HepG2 (cell line): Measurements from ENCODE around the gene COQ8A. TPM values are rescaled to one million over a fixed set of nuclear protein-coding genes. Genes with fewer than 3 reads are reported as not detected.

Experiments
- ATAC-seq: fragments of 200-7000 bp; cut with Tn5 transposase; 3 replicates; pipeline ENCODE4 v1.9.1; 2020; ENCODE audit warnings: mild to moderate bottlenecking, moderate library complexity
- BruUV-seq: library from RNA; stranded (reverse); fragments of 400-500 nt; replicated peaks from 2 replicates; lab custom pipeline; 2021; lab: Mats Ljungman, UMichigan
- CTCF ChIA-PET: fragments of 300-600 bp; formaldehyde crosslinking; extraction: SDS; loops from one replicate; lab custom pipeline; 2021; ENCODE audit warnings: low total read pairs, inconsistent platforms, low intra/inter-chr PET ratio; lab: Yijun Ruan, JAX
- POLR2A ChIA-PET: fragments of 350-600 bp; sonication (Branson Sonifier 250); formaldehyde crosslinking; loops from one replicate; lab custom pipeline; 2020; ENCODE audit warnings: antibody characterized with exemption, inconsistent platforms; lab: Yijun Ruan, JAX
- DNase-seq: peaks from one replicate; pipeline ENCODE4 v3.0.0-alpha.2; 2015; ENCODE audit warnings: low spot score
- FAIRE-seq: peaks from 3 replicates; lab custom pipeline; 2011; peaks lifted over from hg19 to GRCh38; lab: Jason Lieb, UNC
- H2AFZ ChIP-seq: one replicate; pipeline ENCODE4 v1.6.1; 2011; ENCODE audit warnings: low read length, inconsistent platforms
- H3K27ac ChIP-seq: fragments of 300-600 bp; 3 replicates; pipeline ENCODE4 v1.8.0; 2011; ENCODE audit warnings: mixed run types, mild to moderate bottlenecking, mixed read lengths, low read length, inconsistent platforms; ENCODE audit not compliant: insufficient read depth; ENCODE audit errors: extremely low read length
- H3K27me3 ChIP-seq, 2 experiments: fragments of 200-600 bp in 1 of 2; 2 replicates in 1 of 2; 3 replicates in 1 of 2; pipeline versions ENCODE4 v1.6.0 to v1.8.0; 2011; ENCODE audit warnings: low read length in 2 of 2, mild to moderate bottlenecking in 2 of 2, moderate library complexity in 2 of 2, inconsistent platforms in 1 of 2; ENCODE audit not compliant: insufficient read depth in 2 of 2, control insufficient read depth in 1 of 2
- H3K36me3 ChIP-seq, 2 experiments: fragments of 200-600 bp in 1 of 2; replicated peaks in 1 of 2; 2 replicates in 1 of 2; 3 replicates in 1 of 2; pipeline versions ENCODE4 v1.5.1 to v1.8.0; 2011; ENCODE audit warnings: low read length in 2 of 2, inconsistent platforms in 1 of 2; ENCODE audit not compliant: insufficient read depth in 2 of 2, control insufficient read depth in 1 of 2
- H3K4me1 ChIP-seq: 2 replicates; pipeline ENCODE4 v1.5.1; 2012; ENCODE audit warnings: low read length, inconsistent platforms; ENCODE audit not compliant: insufficient read depth
- H3K4me2 ChIP-seq: 2 replicates; pipeline ENCODE4 v1.6.0; 2011; ENCODE audit warnings: low read depth, low read length, inconsistent platforms
- H3K4me3 ChIP-seq, 3 experiments: fragments of 200-600 bp in 1 of 3; sonication (generic), shearing (Covaris generic) in 1 of 3; replicated peaks in 1 of 3; 2 replicates each; pipeline ENCODE4 v1.5.1; 2011 to 2016; ENCODE audit warnings: low read length in 3 of 3, inconsistent platforms in 2 of 3, low read depth in 2 of 3, mild to moderate bottlenecking in 2 of 3, control low read depth in 1 of 3, mixed read lengths in 1 of 3; ENCODE audit not compliant: insufficient read depth in 1 of 3
- H3K79me2 ChIP-seq: one replicate; pipeline ENCODE4 v1.6.1; 2011; ENCODE audit warnings: low read length, inconsistent platforms; ENCODE audit not compliant: insufficient read depth
- H3K9ac ChIP-seq: 2 replicates; pipeline ENCODE4 v1.6.0; 2011; ENCODE audit warnings: mild to moderate bottlenecking, low read depth, low read length, inconsistent platforms; ENCODE audit not compliant: insufficient read depth
- H3K9me3 ChIP-seq: 2 replicates; pipeline ENCODE4 v1.5.1; 2012; ENCODE audit warnings: mild to moderate bottlenecking, low read length
- H4K20me1 ChIP-seq: 2 replicates; pipeline ENCODE4 v1.6.0; 2011; ENCODE audit warnings: inconsistent platforms, mild to moderate bottlenecking, low read length, moderate library complexity; ENCODE audit not compliant: insufficient read depth
- ARHGAP35 ChIP-seq: sonication (generic); formaldehyde crosslinking; IDR thresholded peaks from 2 replicates; pipeline ENCODE4 v1.9.0; 2022; ENCODE audit warnings: mild to moderate bottlenecking, inconsistent platforms, moderate library complexity, missing genetic modification reagents, borderline replicate concordance
- FIP1L1 ChIP-seq: fragments of 200-400 bp; formaldehyde crosslinking; IDR thresholded peaks from 2 replicates; pipeline ENCODE4 v1.6.1; 2018; ENCODE audit warnings: low read depth, mild to moderate bottlenecking, low read length, moderate library complexity, borderline replicate concordance; ENCODE audit not compliant: insufficient read depth
- MEIS1 ChIP-seq: sonication (generic); formaldehyde crosslinking; IDR thresholded peaks from 2 replicates; pipeline ENCODE4 v1.9.0; 2021; ENCODE audit warnings: mild to moderate bottlenecking, missing genetic modification reagents, moderate library complexity, borderline replicate concordance
- MIER2 ChIP-seq: IDR thresholded peaks from 2 replicates; pipeline ENCODE4 v1.6.1; 2016; ENCODE audit warnings: missing biosample characterization, missing genetic modification reagents
- POLR2AphosphoS2 ChIP-seq: IDR thresholded peaks from 2 replicates; pipeline ENCODE4 v1.6.1; 2011; ENCODE audit warnings: low read depth, low read length, improper control_type of control experiment
- POLR2AphosphoS5 ChIP-seq: IDR thresholded peaks from 2 replicates; pipeline ENCODE4 v1.6.1; 2012; ENCODE audit warnings: low read depth, low read length
- TCF12 ChIP-seq, 2 experiments: fragments of 450-650 bp in 1 of 2; sonication (generic) in 1 of 2; formaldehyde crosslinking in 1 of 2; IDR thresholded peaks; 2 replicates each; pipeline versions ENCODE4 v1.6.1 to v1.8.0; 2017 to 2022; ENCODE audit warnings: antibody characterized with exemption in 1 of 2, mild to moderate bottlenecking in 1 of 2, missing genetic modification reagents in 1 of 2, moderate library complexity in 1 of 2
- TCF7L2 ChIP-seq: IDR thresholded peaks from 2 replicates; pipeline ENCODE4 v1.6.1; 2011; ENCODE audit warnings: mild to moderate bottlenecking, low read depth, low read length, moderate library complexity
- ZNF275 ChIP-seq: sonication (generic); formaldehyde crosslinking; IDR thresholded peaks from 2 replicates; pipeline ENCODE4 v1.8.0; 2022; ENCODE audit warnings: missing genetic modification reagents, mild to moderate bottlenecking, inconsistent platforms, borderline replicate concordance
- ZNF510 ChIP-seq: sonication (generic); formaldehyde crosslinking; IDR thresholded peaks from 2 replicates; pipeline ENCODE4 v1.4.0; 2020; ENCODE audit warnings: low read depth, mild to moderate bottlenecking, missing genetic modification reagents
- ZSCAN22 ChIP-seq: sonication (generic); formaldehyde crosslinking; IDR thresholded peaks from 2 replicates; pipeline ENCODE4 v1.4.0; 2020; ENCODE audit warnings: mild to moderate bottlenecking, missing genetic modification reagents
- WGBS: methylation state at CpG from one replicate; pipeline ENCODE4 v1.1.6; 2017; ENCODE audit warnings: low lambda C conversion rate; 5-methylcytosine and 5-hydroxymethylcytosine counted together
- in situ Hi-C: cut with HindIII; loops from 2 replicates; pipeline ENCODE4 v1.10.0; 2017; ENCODE audit warnings: low pct_unique_long_range_greater_than_20kb; ENCODE audit not compliant: extremely low pct_ligation_motif_present
- intact Hi-C: fragments of 100-400 bp; cut with micrococcal nuclease; formaldehyde crosslinking; loops from one replicate; pipeline ENCODE4 v1.10.0; 2022; ENCODE audit not compliant: unreplicated experiment
- polyA plus RNA-seq, 8 experiments: library from polyadenylated mRNA; depleted of rRNA in 3 of 8; stranded (reverse) in 7 of 8; unstranded in 1 of 8; fragments of >200 nt; fragmentation: Illumina TruSeq in 4 of 8; extraction: Trizol in 4 of 8; gene quantifications; 2 replicates each; pipeline versions ENCODE4 v1.2.1 to v1.2.3, GENCODE V29; 2011 to 2016; ENCODE audit warnings: low read depth in 4 of 8, missing spikeins in 1 of 8, mixed read lengths in 1 of 8; ENCODE audit not compliant: insufficient read depth in 1 of 8
- total RNA-seq, 5 experiments: library from RNA; depleted of rRNA; stranded (reverse); fragments of >200 nt; fragmentation: Illumina TruSeq; extraction: Trizol; gene quantifications; 2 replicates each; pipeline ENCODE4 v1.2.3, GENCODE V29; 2016; ENCODE audit warnings: low read depth in 1 of 5

The COQ8A gene
- total and polyA plus RNA-seq, 2 of the 13 experiments (the other 11 are each of a cell fraction or from before 2014, with no cell fraction given): 60.4 to 88.7 TPM

GRCh38 chr1:226904772-226905171, 35.3 kb upstream of the COQ8A start:
- in situ Hi-C loops: no loop called here
- no peaks in the 10 kb centered on the region for H3K4me1 ChIP-seq
- 100% methylated on average over 3 of the region's 3 CpGs for WGBS
- no peak overlapping the region for H3K4me3 ChIP-seq
- no peaks in the 10 kb centered on the region for H3K36me3 ChIP-seq
- ChIA-PET CTCF (no interaction called here), POLR2A (no interaction called here)
- BruUV-seq: no TSS peak
- ATAC-seq: no peak
- intact Hi-C loops: no loop called here
- no peak overlapping the region for H3K4me2 ChIP-seq
- DNase-seq: no peak
- no peaks in the 10 kb centered on the region for H3K9me3 ChIP-seq
- H3K27ac ChIP-seq: no peak overlapping the region
- no peaks in the 10 kb centered on the region for H3K79me2 ChIP-seq
- H3K27me3 ChIP-seq: no peaks in the 10 kb centered on the region
- FAIRE-seq: no peak
- no peak overlapping the region for H2AFZ ChIP-seq
- H4K20me1 ChIP-seq: no peaks in the 10 kb centered on the region
- TF ChIP-seq MEIS1: no peak
- no peak for TF ChIP-seq TCF7L2
- no peak for TF ChIP-seq ZSCAN22 (CRISPR knock-in tag)
- TF ChIP-seq POLR2AphosphoS5: no peak
- no peak for TF ChIP-seq FIP1L1
- no peak for TF ChIP-seq MIER2 (CRISPR knock-in tag)
- no peak for TF ChIP-seq TCF12 (IDR thresholded peaks at IDR 0.05)
- no peak for TF ChIP-seq TCF12 (CRISPR knock-in tag; IDR thresholded peaks at IDR 0.05)
- TF ChIP-seq ZNF275 (CRISPR knock-in tag): no peak
- TF ChIP-seq ARHGAP35 (CRISPR knock-in tag): no peak
- TF ChIP-seq POLR2AphosphoS2: no peak
- no peak for TF ChIP-seq ZNF510 (CRISPR knock-in tag)
- no peak overlapping the region for H3K9ac ChIP-seq
